ENCODE measurements around the gene QKI.

QKI gene

GRCh38 chr6:163543321-163543720 lies 128.8 kb downstream of the QKI start:
- no peak for DNase-seq

- no peak for DNase-seq
Measured at GRCh38 chr6:163545370-163545769, 130.9 kb downstream of the QKI start.

GRCh38 chr6:163547287-163547686 lies 132.8 kb downstream of the QKI start:
- DNase-seq, result no peak

GRCh38 chr6:163548624-163549023 lies 134.1 kb downstream of the QKI start:
- DNase-seq, result no peak

GRCh38 chr6:163554032-163554431 lies 139.5 kb downstream of the QKI start:
- no peak for DNase-seq

GRCh38 chr6:163554663-163555062 lies 140.1 kb downstream of the QKI start:
- DNase-seq, result peak; percentile 63

GRCh38 chr6:163559661-163560060 lies 145.1 kb downstream of the QKI start:
- DNase-seq, result no peak

- no peak for DNase-seq
Measured at GRCh38 chr6:163563318-163563717, 148.8 kb downstream of the QKI start.

GRCh38 chr6:163564534-163564933 lies 150.0 kb downstream of the QKI start:
- no peak for DNase-seq

GRCh38 chr6:163565140-163565539 lies 150.6 kb downstream of the QKI start:
- DNase-seq, result no peak

GRCh38 chr6:163566056-163566455 lies 151.5 kb downstream of the QKI start:
- DNase-seq, result no peak

GRCh38 chr6:163568275-163568674 lies 153.8 kb downstream of the QKI start:
- DNase-seq, result no peak

- no peak for DNase-seq
Measured at GRCh38 chr6:163570579-163571231, 156.2 kb downstream of the QKI start.

- DNase-seq, result no peak
Measured at GRCh38 chr6:163571730-163572129, 157.2 kb downstream of the QKI start.

- DNase-seq, result no peak
Measured at GRCh38 chr6:163572612-163573011, 158.1 kb downstream of the QKI start.

- no peak for DNase-seq
Measured at GRCh38 chr6:163573503-163574179, 159.1 kb downstream of the QKI start.

GRCh38 chr6:163576114-163576513 lies 161.6 kb downstream of the QKI start:
- DNase-seq, result no peak

- no peak for DNase-seq
Measured at GRCh38 chr6:163577404-163577803, 162.9 kb downstream of the QKI start.

GRCh38 chr6:163579111-163579879 lies 164.8 kb downstream of the QKI start:
- no peak for DNase-seq

GRCh38 chr6:163579880-163580295 lies 165.4 kb downstream of the QKI start:
- no peak for DNase-seq

- no peak for DNase-seq
Measured at GRCh38 chr6:163580311-163581030, 166.0 kb downstream of the QKI start.

GRCh38 chr6:163583558-163583957 lies 169.0 kb downstream of the QKI start:
- no peak for DNase-seq

- no peak for DNase-seq
Measured at GRCh38 chr6:163585932-163586437, 171.5 kb downstream of the QKI start.

Measured in activated T-cell treated with anti-CD3 and anti-CD28 coated beads, Interleukin-2, amount 50 U/mL, for 1 hour (primary cell).